Superior temporal gyrus (tissue), 1 donor: ENCODE results near the gene CDK3.
A peak's percentile ranks its signal among the peaks of the same experiment; 100 is the strongest.

Experiments used
- DNase-seq: peaks from one replicate; pipeline ENCODE4 v3.0.0-alpha.2; 2016; ENCODE audit errors: extremely low spot score

Gene CDK3

GRCh38 chr17:76014100-76014924, 13.7 kb downstream of the CDK3 start:
- peak; percentile 71 for DNase-seq

GRCh38 chr17:76014925-76015261, 14.2 kb downstream of the CDK3 start:
- no peak for DNase-seq

- no peak for DNase-seq
These were observed 17.1 kb downstream of the CDK3 start for GRCh38 chr17:76017481-76018339.

- DNase-seq, result no peak
These were observed 17.7 kb downstream of the CDK3 start for GRCh38 chr17:76018340-76018680.

GRCh38 chr17:76018801-76019200, 18.1 kb downstream of the CDK3 start:
- DNase-seq, result no peak

GRCh38 chr17:76019833-76020467, 19.3 kb downstream of the CDK3 start:
- DNase-seq, result no peak

- no peak for DNase-seq
These were observed 21.6 kb downstream of the CDK3 start for GRCh38 chr17:76022285-76022684.

GRCh38 chr17:76022973-76023899, 22.6 kb downstream of the CDK3 start:
- no peak for DNase-seq

GRCh38 chr17:76023900-76024237, 23.2 kb downstream of the CDK3 start:
- no peak for DNase-seq

- DNase-seq, result no peak
These were observed 23.7 kb downstream of the CDK3 start for GRCh38 chr17:76024353-76024752.

- no peak for DNase-seq
These were observed 24.6 kb downstream of the CDK3 start for GRCh38 chr17:76025294-76025693.

GRCh38 chr17:76026714-76027158, 26.1 kb downstream of the CDK3 start:
- no peak for DNase-seq

- DNase-seq, result no peak
These were observed 26.6 kb downstream of the CDK3 start, which contains the start of gene EVPL for GRCh38 chr17:76027159-76027839. EVPL (minus strand) TSS chr17:76027306; CDS start chr17:76027198, 108 bp downstream.

GRCh38 chr17:76032073-76032779, 31.6 kb downstream of the CDK3 start:
- no peak for DNase-seq

GRCh38 chr17:76032780-76033108, 32.1 kb downstream of the CDK3 start:
- DNase-seq, result no peak

GRCh38 chr17:76033139-76033538, 32.5 kb downstream of the CDK3 start:
- DNase-seq, result no peak

GRCh38 chr17:76034428-76035350, 34.0 kb downstream of the CDK3 start:
- DNase-seq, result no peak

- no peak for DNase-seq
These were observed 36.0 kb downstream of the CDK3 start for GRCh38 chr17:76036497-76037261.
